ENCODE data around the gene STUM. TPM values are rescaled to one million over a fixed set of nuclear protein-coding genes. Genes with fewer than 3 reads are reported as not detected.

STUM gene
- total RNA-seq, 1 experiment from 2014 or later, result not detected

GRCh38 chr1:226625832-226626576 is 77.4 kb downstream of the STUM start:
- Mint-ChIP-seq H3K4me3 (ENCODE audit: low read depth, unreplicated experiment) (no peak overlapping the region), H3K36me3 (ENCODE audit: insufficient read depth, unreplicated experiment) (no peaks in the 10 kb centered on the region), H3K9me3 (ENCODE audit: low read depth, unreplicated experiment) (no peaks in the 10 kb centered on the region), H3K4me1 (ENCODE audit: low read depth, unreplicated experiment) (no peaks in the 10 kb centered on the region), H3K27ac (ENCODE audit: unreplicated experiment) (peak overlapping the region; percentile 5), H3K27me3 (ENCODE audit: unreplicated experiment) (peaks cover 45% of the 10 kb centered on the region)
- intact Hi-C loops (cut with micrococcal nuclease; ENCODE audit: unreplicated experiment), result loop anchor here (2.0 kb wide), 1 partner anchor 203 kb away; no protein-coding TSS in a partner anchor
- CTCF ChIA-PET, result interaction anchor here (0.6 to 1.3 kb wide), 15 partner anchors 9 to 199 kb away, joined by 3 to 10 read pairs (median 3); partner anchors contain the start of gene STUM
- BruUV-seq (replicated peaks), result no TSS peak
- no peak for DNase-seq
- TF ChIP-seq, protein P1, sequence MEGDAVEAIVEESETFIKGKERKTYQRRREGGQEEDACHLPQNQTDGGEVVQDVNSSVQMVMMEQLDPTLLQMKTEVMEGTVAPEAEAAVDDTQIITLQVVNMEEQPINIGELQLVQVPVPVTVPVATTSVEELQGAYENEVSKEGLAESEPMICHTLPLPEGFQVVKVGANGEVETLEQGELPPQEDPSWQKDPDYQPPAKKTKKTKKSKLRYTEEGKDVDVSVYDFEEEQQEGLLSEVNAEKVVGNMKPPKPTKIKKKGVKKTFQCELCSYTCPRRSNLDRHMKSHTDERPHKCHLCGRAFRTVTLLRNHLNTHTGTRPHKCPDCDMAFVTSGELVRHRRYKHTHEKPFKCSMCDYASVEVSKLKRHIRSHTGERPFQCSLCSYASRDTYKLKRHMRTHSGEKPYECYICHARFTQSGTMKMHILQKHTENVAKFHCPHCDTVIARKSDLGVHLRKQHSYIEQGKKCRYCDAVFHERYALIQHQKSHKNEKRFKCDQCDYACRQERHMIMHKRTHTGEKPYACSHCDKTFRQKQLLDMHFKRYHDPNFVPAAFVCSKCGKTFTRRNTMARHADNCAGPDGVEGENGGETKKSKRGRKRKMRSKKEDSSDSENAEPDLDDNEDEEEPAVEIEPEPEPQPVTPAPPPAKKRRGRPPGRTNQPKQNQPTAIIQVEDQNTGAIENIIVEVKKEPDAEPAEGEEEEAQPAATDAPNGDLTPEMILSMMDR (IDR thresholded peaks at IDR 0.05; ENCODE audit: unreplicated experiment), result no peak

- H3K9me3 Mint-ChIP-seq (ENCODE audit: low read depth, unreplicated experiment), result no peaks in the 10 kb centered on the region
- DNase-seq, result peak; percentile 84
- CTCF ChIA-PET, result interaction anchor here (0.6 to 1.3 kb wide), 16 partner anchors 8 to 199 kb away, joined by 3 to 10 read pairs (median 3); partner anchors contain the start of gene STUM
- BruUV-seq (replicated peaks), result no TSS peak
- H3K4me1 Mint-ChIP-seq (ENCODE audit: low read depth, unreplicated experiment), result no peaks in the 10 kb centered on the region
- no peak overlapping the region for H3K4me3 Mint-ChIP-seq (ENCODE audit: low read depth, unreplicated experiment)
- no peaks in the 10 kb centered on the region for H3K36me3 Mint-ChIP-seq (ENCODE audit: insufficient read depth, unreplicated experiment)
- peaks cover 40% of the 10 kb centered on the region for H3K27me3 Mint-ChIP-seq (ENCODE audit: unreplicated experiment)
- TF ChIP-seq, protein P1 (IDR thresholded peaks at IDR 0.05; ENCODE audit: unreplicated experiment), result peak; percentile 98
- H3K27ac Mint-ChIP-seq (ENCODE audit: unreplicated experiment), result no peak overlapping the region
- intact Hi-C loops (cut with micrococcal nuclease; ENCODE audit: unreplicated experiment), result loop anchor here (2.0 kb wide), 1 partner anchor 202 kb away; no protein-coding TSS in a partner anchor
These were observed 78.0 kb downstream of the STUM start for GRCh38 chr1:226626577-226626956.

DNA sequence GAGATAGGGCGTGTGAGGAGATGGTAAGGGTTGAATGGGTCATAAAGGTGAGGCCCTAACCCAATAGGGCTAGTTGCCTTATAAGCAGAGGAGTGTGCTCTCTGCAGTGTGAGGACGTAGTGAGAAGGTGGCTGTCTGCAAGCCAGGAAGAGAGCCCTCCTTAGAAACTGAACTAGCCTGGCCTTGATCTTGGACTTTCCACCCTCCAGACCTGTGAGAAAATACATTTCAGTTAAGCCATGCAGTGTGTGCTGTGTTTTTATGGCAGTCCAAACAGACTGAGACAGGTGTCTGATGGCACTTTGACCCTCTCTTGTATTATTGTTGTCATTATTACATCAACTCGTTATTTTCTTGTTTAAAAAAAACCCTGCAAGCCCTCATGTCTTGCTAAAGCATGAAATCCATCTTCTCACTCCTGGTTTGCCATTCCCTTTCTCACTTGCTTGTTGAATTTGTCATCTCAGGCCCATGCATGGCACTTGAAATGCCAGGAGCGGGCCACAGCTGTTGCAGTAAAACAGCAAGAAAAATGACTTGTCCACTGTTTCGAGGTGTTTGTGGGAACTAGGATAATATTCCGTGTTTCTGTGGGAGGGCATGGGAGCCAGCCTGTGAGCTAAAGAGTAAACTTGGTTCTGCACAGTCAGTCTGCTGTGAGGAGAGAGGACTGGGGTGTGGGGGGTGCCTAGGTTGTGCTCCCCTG is 78.6 kb downstream of the STUM start:
- Mint-ChIP-seq H3K27me3 (ENCODE audit: unreplicated experiment) (peaks cover 33% of the 10 kb centered on the region), H3K27ac (ENCODE audit: unreplicated experiment) (no peak overlapping the region), H3K9me3 (ENCODE audit: low read depth, unreplicated experiment) (no peaks in the 10 kb centered on the region), H3K4me3 (ENCODE audit: low read depth, unreplicated experiment) (no peak overlapping the region), H3K36me3 (ENCODE audit: insufficient read depth, unreplicated experiment) (no peaks in the 10 kb centered on the region), H3K4me1 (ENCODE audit: low read depth, unreplicated experiment) (no peaks in the 10 kb centered on the region)
- no peak for DNase-seq
- intact Hi-C loops (cut with micrococcal nuclease; ENCODE audit: unreplicated experiment), result loop anchor here (2.0 kb wide), 1 partner anchor 202 kb away; no protein-coding TSS in a partner anchor
- CTCF ChIA-PET, result interaction anchor here (0.6 to 1.3 kb wide), 6 partner anchors 8 to 188 kb away, joined by 3 to 10 read pairs (median 4); no protein-coding TSS in a partner anchor
- TF ChIP-seq, protein P1 (IDR thresholded peaks at IDR 0.05; ENCODE audit: unreplicated experiment), result no peak
- BruUV-seq (replicated peaks), result no TSS peak

GRCh38 chr1:226627924-226628611 is 79.5 kb downstream of the STUM start:
- no peak overlapping the region for H3K4me3 Mint-ChIP-seq (ENCODE audit: low read depth, unreplicated experiment)
- TF ChIP-seq, protein P1 (IDR thresholded peaks at IDR 0.05; ENCODE audit: unreplicated experiment), result no peak
- BruUV-seq (replicated peaks), result no TSS peak
- no peak overlapping the region for H3K27ac Mint-ChIP-seq (ENCODE audit: unreplicated experiment)
- intact Hi-C loops (cut with micrococcal nuclease; ENCODE audit: unreplicated experiment), result loop anchor here (2.0 kb wide), 1 partner anchor 201 kb away; no protein-coding TSS in a partner anchor
- no peaks in the 10 kb centered on the region for H3K9me3 Mint-ChIP-seq (ENCODE audit: low read depth, unreplicated experiment)
- no peaks in the 10 kb centered on the region for H3K36me3 Mint-ChIP-seq (ENCODE audit: insufficient read depth, unreplicated experiment)
- no peaks in the 10 kb centered on the region for H3K4me1 Mint-ChIP-seq (ENCODE audit: low read depth, unreplicated experiment)
- H3K27me3 Mint-ChIP-seq (ENCODE audit: unreplicated experiment), result peaks cover 31% of the 10 kb centered on the region
- CTCF ChIA-PET, result no interaction called here
- DNase-seq, result no peak

Data from Calu3 (cell line).